Measurements from ENCODE around the gene TERT.
"Not testable (repeated sequence)": the region's sequence is repeated elsewhere in the genome, so short reads cannot be mapped to it uniquely, and the experiment has no call there.

Gene TERT

DNA sequence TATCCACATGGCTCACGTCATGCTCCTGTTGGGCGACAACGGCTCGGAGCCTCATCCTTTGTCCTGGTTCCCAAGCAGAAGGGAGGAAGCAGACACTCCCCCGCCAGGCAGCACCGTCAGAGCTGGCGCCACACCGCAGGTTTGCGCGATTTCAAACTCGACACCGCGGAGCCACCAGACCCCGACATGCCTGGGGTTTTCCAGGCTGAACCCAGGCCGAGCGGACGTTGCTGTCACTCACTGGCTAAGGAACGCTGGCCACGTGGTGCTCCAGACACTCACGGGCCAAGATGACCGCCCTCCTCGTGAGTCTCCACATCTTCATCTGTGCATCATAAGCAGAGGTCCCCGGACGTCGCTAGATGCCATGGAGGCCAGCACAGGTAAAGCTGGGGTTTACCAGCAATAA lies 9.0 kb downstream of the TERT start:
- DNase-seq (ENCODE audit: insufficient read length, low spot score) (no peak), FAIRE-seq (no peak)
- no peak for TF ChIP-seq CTCF (IDR thresholded peaks at IDR 0.05; ENCODE audit: insufficient read depth, missing control alignments)

DNA sequence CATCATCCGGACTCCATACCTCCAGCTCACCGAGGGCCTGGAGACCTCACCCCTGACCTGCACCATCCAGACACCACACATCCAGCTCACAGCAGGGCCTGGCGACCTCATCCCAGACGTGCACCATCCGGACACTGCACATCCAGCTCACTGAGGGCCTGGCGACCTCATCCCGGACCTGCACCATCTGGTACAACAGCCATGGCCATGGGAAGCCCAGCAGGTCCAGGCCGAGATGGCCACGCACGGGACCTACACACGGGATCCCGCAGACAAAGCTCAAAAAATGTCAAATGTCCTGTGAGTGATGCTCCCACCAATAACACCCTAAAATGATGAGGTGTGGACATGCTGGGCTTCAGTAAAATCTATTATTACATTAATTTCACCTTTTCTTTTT lies 9.7 kb downstream of the TERT start:
- DNase-seq (ENCODE audit: insufficient read length, low spot score) (no peak), FAIRE-seq (no peak)
- no peak for TF ChIP-seq CTCF (IDR thresholded peaks at IDR 0.05; ENCODE audit: insufficient read depth, missing control alignments)

DNA sequence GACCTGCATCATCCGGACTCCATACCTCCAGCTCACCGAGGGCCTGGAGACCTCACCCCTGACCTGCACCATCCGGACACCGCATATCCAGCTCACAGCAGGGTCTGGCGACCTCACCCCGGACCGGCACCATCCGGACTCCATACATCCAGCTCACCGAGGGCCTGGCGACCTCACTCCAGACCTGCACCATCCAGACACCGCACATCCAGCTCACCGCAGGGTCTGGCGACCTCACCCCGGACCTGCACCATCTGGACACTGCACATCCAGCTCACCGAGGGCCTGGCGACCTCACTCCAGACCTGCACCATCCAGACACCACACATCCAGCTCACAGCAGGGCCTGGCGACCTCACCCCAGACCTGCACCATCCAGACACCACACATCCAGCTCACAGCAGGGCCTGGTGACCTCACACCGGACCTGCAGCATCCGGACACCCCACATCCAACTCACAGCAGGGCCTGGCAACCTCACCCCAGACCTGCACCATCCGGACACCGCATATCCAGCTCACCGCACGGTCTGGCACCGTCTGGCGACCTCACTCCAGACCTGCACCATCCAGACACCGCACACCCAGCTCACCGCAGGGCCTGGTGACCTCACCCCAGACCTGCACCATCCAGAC lies 10.4 kb downstream of the TERT start:
- not testable (repeated sequence) for FAIRE-seq; DNase-seq (ENCODE audit: insufficient read length, low spot score)

DNA sequence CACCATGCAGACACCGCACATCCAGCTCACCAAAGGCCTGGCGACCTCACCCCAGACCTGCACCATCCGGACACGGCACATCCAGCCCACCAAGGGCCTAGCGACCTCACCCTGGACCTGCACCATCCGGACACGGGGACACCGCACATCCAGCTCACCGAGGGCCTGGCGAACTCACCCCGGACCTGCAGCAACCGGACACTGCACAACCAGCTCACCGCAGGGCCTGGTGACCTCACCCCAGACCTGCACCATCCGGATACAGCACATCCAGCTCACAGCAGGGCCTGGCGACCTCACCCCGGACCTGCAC lies 11.2 kb downstream of the TERT start:
- FAIRE-seq; DNase-seq (ENCODE audit: insufficient read length, low spot score): not testable (repeated sequence)

DNA sequence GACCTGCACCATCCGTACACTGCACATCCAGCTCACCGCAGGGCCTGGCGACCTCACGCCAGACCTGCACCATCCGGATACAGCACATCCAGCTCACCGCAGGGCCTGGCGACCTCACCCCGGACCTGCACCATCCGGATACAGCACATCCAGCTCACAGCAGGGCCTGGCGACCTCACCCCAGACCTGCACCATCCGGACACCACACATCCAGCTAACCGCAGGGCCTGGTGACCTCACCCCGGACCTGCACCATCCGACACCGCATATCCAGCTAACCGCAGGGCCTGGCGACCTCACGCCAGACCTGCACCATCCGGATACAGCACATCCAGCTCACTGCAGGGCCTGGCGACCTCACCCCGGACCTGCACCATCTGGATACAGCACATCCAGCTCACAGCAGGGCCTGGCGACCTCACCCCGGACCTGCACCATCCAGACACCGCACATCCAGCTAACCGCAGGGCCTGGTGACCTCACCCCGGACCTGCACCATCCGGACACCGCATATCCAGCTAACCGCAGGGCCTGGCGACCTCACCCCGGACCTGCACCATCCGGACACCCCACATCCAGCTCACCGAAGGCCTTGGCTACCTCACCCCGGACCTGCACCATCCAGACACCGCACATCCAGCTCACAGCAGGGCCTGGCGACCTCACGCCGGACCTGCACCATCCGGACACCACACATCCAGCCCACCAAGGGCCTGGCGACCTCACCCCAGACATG lies 11.7 kb downstream of the TERT start:
- FAIRE-seq; DNase-seq (ENCODE audit: insufficient read length, low spot score): not testable (repeated sequence)

DNA sequence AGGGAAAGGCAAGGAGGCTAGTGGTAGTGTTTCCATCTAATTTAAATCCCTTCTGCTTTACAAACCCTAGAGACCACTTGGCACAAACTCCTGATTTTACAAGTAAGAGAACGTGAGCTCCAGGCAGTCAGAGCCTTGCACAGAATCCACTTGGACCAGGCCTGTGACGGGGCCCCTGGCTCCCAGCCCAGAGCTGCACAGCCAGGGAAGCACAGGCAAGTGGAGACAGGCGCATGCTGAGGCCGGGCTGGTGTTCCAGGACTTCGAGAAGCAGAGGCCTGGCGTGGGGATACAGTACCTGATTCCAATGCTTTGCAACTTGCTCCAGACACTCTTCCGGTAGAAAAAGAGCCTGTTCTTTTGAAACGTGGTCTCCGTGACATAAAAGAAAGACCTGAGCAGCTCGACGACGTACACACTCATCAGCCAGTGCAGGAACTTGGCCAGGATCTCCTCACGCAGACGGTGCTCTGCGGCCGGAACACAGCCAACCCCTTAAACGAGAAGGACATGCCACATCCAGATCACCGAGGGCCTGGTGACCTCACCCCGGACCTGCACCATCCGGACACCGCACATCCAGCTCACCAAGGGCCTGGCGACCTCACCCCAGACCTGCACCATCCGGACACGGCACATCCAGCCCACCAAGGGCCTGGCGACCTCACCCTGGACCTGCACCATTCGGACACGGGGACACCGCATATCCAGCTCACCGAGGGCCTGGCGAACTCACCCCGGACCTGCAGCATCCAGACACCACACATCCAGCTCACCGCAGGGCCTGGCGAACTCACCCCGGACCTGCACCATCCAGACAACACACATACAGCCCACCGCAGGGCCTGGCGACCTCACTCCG lies 12.5 kb downstream of the TERT start:
- no peak for FAIRE-seq

GRCh38 chr5:1281038-1281882 lies 13.6 kb downstream of the TERT start:
- no peak for FAIRE-seq
- no peak for DNase-seq (ENCODE audit: insufficient read length, low spot score)
- TF ChIP-seq CTCF (IDR thresholded peaks at IDR 0.05; ENCODE audit: insufficient read depth, missing control alignments) = no peak

More for the DNA sequence above, 12.5 kb downstream of the TERT start:
- DNase-seq (ENCODE audit: insufficient read length, low spot score) = no peak
- no peak for TF ChIP-seq CTCF (IDR thresholded peaks at IDR 0.05; ENCODE audit: insufficient read depth, missing control alignments)

GRCh38 chr5:1280177-1281037 lies 14.5 kb downstream of the TERT start:
- FAIRE-seq (no peak), DNase-seq (ENCODE audit: insufficient read length, low spot score) (no peak)
- no peak for TF ChIP-seq CTCF (IDR thresholded peaks at IDR 0.05; ENCODE audit: insufficient read depth, missing control alignments)
